Middle frontal gyrus (tissue), 1 donor: ENCODE measurements around the gene CFAP46.
"Not testable (repeated sequence)": the region's sequence is repeated elsewhere in the genome, so short reads cannot be mapped to it uniquely, and the experiment has no call there.

Source experiments
- DNase-seq: peaks from one replicate; pipeline ENCODE4 v3.0.0-alpha.2; 2015; ENCODE audit warnings: low spot score; ENCODE audit errors: extremely low spot score

The CFAP46 gene

DNA sequence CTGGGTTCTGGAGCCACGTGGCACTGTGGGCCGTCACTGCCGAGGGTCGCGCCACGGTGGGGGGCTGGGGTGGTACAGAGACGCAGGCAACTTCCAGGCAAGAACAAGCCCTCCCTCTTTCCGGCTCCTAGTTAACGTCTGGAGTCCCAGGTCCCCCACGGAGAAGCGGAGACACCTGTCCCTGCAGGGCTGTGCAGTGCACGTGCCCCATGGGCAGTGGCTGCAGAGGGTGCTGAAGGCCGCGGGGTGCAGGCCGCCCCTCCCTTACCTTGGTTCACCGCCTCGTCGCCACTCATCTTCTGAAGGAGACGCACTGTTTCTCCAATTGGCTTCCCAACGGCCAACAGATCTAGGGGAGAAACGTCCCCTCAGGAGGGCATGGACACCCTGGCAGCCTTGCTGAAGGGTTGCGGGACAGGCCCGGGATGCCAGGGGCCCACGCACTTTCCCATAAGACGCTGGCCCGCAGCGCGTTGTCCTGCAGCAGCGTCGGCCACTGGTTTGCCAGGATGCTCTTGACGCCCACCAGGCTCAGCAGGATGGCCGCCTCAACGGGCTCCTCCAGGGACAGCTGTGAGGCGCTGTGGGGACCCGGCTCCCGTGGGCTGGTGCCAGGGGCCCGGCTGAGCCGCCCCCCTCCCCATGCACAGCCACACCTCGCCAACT is 132.1 kb downstream of the CFAP46 start:
- no peak for DNase-seq

DNA sequence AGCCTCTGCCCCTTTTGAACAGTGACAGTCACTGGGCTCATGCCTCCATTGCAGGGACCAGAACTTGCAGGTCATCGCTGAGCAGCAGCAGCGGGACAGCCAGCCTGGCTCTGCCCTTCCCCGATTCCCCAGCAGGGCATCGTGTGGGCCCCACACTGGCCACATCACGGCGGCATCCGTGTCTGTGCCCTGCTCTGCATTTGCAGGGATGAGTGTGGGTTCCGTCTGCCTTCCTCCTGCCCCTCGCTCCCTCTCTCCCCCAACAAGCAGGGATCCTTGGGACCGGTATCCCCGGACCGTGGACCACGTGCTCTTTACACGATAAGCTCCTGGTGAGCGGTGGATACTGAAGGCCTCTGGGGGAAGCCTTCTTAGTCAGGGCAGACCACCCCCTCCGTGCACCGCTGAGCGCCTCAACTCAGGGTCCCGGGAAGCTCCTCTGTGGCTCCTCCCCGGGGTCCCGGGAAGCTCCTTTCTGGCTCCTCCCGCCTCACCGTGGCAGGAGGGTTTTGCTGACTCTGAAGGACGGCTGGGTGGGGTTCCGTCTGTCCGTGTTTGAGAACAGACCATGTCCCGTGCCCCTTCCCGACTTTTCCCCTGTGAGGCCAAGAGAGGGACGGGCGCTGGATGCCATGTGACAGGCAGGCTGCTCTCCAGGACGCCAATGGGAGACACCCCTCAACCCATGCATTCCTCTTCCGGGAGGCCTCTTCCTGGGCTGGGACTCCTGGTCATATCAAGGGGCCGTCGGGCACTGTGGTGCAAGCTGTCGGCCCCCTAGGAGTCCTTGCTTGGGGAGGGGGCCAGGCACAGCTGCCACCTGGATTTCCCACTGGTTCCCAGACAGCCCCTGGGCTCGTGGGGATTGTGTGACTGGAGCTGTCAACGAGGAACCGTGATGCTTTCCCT is 132.9 kb downstream of the CFAP46 start:
- DNase-seq: no peak

GRCh38 chr10:132808383-132809231 is 133.8 kb downstream of the CFAP46 start:
- no peak for DNase-seq

- DNase-seq: no peak
Observed at GRCh38 chr10:132807621-132808049, 134.7 kb downstream of the CFAP46 start.

DNA sequence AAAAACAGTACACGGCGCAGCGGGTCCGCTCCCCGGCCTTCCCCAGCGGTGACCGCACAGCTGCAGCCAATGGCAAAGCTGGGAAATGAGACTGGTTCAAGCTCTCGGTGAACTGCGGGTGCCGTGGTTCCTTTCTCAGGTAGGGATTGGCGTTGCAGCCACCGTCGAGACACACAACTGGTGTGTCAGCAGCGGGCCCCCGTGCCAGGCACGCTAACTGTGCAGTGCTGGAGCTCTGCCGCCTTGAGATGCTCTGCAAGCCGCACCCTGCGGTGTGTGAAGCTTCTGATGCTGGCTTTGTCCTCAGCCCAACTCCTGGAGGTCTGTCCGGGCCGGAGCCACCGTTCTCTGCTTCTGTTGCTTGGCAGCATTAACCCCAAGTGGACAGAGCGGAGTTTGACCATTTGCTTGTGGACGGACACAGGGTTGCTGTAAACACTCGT is 135.8 kb downstream of the CFAP46 start:
- no peak for DNase-seq

DNA sequence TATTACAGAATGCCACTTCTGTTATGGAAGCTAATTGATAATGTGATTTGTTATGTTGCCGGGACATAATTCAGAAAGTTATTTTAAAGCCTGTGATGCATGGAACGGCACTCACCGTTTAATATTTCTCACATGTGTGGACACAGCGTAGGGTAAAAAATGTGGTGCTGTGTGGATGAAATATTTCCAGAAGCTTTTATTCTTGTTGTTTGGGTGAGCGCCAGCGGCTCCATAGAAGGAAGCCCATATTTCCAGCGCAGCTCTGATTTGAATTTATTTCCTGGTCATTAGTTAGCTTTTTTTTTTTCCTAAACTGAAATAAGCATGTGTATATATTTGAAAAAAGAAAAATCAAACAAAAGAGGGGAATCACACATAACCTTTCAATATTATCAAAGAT is 136.3 kb downstream of the CFAP46 start:
- no peak for DNase-seq

DNA sequence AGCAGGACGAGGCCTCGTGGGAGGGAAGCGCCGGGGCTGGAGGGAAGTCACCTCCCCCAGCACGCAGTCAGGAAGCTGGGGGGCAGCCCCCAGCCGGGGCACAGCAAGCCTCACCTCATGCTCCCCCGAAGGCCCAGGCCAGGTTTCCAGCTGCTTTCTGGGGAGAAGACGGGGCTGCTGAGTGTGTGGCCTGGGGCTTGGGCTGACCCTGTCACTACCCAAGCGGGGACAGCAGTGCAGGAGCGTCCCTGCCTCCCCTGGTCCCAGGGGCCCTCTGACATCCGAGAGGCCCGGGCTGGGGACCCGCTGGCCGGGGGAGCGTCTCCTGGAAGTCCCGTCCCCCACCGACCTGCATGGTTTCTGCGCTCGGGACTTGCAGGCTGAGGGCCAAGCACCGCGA is 136.8 kb downstream of the CFAP46 start:
- DNase-seq: no peak

DNA sequence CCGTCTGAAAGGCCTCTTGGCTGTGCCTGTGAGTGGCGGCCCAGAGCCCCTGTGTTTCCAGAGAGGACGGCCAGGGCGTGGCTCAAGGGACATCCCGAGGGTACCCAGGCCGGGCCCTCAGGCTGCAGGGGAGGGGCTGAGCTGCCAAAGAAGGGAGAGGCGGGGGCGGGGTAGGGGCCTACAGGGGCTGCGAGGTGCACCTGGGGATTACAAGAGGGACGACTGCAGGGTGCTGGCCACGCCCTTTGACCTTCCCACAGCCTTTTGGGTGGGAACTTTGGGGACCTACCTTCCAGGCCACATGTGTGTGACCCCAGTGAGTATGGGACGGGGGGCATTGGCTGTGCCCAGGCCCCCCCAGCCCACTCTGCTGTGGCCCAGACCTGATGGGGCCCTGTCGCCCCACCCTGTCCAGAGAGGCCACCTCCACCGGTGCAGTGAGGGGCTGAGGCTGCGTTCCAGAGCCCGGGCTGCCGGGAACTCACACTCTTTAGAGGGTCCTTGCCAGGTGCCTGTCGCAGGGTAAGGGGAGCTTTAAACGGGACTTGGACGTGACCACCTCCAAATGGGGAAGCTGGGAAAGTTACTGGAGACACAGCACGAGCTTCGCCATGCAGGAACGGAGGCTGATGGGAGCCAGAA is 137.5 kb downstream of the CFAP46 start:
- no peak for DNase-seq

DNA sequence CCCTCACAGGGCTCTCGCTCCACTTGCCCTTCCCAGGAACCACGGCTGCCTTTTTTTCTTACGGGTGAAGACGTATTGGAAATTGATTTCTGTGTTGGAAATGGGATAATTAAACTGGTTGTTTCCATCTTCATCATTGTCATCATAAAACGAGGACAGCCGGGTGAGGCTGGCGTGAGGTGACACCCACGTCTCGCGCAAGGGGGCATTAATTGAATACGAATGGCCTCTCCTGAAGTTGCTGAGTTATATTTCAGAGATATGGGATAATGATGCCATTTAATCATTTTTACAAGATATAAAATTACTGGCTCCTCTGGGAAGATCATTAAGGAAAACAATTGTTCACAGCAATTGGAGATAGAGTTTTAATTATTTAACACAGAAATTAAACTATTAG is 138.1 kb downstream of the CFAP46 start:
- no peak for DNase-seq

DNA sequence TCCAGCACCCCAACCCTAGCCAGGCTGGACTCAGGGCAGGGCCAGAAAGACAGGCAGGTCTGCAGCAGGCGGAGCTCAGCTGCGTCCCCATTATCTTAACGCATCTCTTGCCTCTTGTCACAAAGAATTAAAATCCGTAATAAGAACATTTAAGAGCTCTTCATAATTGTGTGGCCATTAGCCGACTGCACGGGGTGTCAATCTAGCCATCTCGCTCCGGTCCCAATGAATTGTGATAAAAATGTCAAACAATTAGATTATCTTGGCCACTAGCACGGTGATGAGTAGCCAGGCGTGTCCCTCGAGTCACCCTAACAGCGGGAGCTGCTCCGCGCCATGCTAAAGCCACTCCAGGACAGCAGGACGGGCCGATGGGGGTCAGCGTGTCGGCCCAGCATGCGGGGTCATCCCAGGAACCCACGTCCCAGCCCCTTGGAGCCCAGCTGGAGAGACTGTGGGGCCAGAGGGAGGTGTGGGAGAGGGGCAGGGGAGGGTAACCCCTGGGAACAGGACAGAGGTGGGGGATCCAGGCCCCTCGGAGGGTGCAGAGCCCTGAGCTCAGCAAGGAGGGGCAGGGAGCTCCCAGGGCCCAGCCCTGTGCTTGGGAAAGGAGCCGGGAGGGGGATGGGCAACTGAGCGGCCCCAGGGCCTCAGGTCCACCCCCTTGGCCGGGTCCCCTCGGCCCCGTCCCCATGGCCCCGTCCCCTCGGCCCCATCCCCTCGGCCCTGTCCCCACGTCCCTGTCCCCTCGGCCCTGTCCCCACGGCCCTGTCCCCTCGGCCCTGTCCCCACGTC is 138.8 kb downstream of the CFAP46 start:
- DNase-seq: no peak

DNA sequence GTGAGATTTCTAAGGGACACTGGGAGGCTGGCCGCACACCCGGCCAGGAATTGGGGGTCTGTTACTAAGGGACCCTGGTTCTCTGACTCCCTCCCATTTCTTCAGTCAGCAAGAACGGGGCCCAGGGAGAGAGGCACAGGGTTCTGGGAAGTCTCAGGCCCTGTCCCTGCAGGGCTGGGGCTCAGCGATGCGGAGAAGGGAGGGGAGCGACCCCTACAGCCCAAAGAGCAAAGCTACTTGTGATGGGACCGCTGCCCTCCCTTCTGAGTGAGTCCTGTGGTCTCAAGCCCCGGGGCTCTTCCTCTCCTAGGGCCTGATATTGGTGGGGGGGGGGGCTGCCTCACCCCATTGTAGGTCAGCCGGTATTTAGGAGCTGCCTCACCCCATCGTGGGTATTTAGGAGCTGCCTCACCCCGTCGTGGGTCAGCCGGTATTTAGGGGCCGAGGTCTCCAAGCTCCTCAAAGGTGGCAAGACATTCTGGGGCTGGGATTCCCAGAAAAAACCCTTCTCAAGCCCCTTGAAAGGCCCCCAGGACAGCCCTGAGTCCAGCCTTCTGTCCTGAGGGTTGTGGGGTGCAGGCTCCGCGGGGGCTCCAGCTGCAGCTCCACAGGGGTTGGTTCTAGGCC is 139.6 kb downstream of the CFAP46 start:
- DNase-seq: no peak

DNA sequence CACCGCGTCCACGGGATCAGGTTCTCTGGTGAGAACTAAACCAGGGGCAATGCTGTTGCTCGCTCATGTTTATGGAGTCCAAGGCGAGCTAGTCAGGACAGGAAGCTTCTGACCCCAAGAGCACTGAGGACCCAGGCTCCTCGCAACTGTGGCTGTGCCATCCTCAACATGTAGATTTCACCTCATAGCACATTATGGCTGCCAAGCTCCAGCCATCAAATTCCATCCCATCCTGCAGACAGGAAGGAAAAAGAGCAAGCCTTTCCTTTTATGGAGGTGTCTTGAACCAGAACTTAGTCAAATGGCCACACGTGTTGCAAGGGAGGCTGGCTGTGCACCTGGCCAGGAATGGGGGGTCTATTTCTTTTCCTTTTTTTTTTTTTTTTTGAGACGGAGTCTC is 140.3 kb downstream of the CFAP46 start:
- DNase-seq: no peak

- DNase-seq: no peak
Observed at GRCh38 chr10:132799865-132800264, 142.5 kb downstream of the CFAP46 start.

DNA sequence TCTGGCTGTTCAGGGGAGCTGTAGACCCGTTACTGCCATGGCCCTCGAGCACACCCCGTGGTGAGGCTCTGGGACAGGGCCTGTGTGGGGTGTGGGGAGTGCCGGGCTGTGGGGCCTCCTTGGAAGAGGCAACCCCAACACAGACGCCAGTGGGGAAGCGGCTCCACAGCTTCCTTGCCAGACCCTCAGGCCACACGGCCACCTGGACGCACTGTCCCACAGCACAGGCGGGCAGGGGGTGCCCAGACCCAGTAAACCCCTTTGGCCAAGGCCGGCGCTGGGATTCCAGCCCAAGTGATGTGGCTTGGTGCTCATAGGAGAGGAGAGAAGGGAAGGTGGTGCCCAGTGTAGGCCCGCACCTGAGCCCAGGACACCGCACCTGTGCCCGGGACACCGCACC is 143.5 kb downstream of the CFAP46 start:
- no peak for DNase-seq

- no peak for DNase-seq
Observed at GRCh38 chr10:132798403-132798802, 144.0 kb downstream of the CFAP46 start.

DNA sequence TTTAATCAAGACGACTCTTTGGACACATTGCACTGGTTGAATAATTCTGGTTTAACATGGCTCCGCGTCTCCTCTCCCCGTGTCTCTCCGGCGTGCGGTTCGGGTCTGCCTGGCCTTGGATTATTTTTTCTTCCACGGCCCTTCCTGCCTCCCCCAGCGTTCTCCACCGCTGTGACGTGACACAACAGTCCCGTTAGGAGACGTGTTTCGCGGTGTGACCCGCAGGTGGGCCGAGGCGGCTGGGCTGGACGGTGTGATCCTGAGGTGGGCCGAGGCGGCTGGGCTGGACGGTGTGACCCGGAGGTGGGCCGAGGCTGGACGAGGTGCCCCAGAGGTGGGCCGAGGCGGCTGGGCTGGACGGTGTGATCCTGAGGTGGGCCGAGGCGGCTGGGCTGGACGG is 144.4 kb downstream of the CFAP46 start:
- not testable (repeated sequence) for DNase-seq

DNA sequence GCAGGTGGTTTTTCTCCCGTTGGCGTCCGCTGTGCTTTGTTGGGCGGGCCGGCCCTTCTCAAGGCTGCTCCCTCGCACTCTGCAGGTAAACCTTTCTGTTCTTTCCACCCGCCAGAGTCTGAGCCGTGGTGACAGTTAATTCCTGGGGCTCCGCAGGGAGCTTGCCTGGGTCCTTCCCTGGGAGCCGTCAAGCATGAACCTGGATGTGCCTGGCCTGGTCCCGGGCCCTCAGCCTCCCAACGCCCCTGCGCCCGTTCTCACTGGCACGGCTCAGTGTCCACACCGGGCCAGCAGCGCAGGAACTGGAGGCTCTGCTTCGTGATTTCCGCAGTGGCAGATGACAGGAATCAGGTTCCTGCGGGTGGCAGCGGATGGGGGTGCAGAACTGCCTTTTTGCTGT is 145.5 kb downstream of the CFAP46 start:
- DNase-seq: no peak

- DNase-seq: no peak
Observed at GRCh38 chr10:132793871-132794849, 148.2 kb downstream of the CFAP46 start.

- DNase-seq: no peak
Observed at GRCh38 chr10:132793213-132793612, 149.2 kb downstream of the CFAP46 start.
